NCI-H1930 (cell line): ENCODE data around the gene TMEM119.
"Not testable (repeated sequence)": the region's sequence is repeated elsewhere in the genome, so short reads cannot be mapped to it uniquely, and the experiment has no call there.

ENCODE experiments used
- DNase-seq, 2 experiments: peaks; one replicate each; lab custom pipeline; 2025; lab: John Stamatoyannopoulos, UW

Gene TMEM119

GRCh38 chr12:108582978-108583770 lies 14.7 kb downstream of the TMEM119 start:
- no peak for DNase-seq

- no peak for DNase-seq
These were observed 15.4 kb downstream of the TMEM119 start for GRCh38 chr12:108582509-108582908.

- DNase-seq, result no peak
These were observed 16.3 kb downstream of the TMEM119 start for GRCh38 chr12:108581311-108582227.

- no peak for DNase-seq
These were observed 17.4 kb downstream of the TMEM119 start for GRCh38 chr12:108580531-108580930.

GRCh38 chr12:108578813-108579212 lies 19.1 kb downstream of the TMEM119 start:
- DNase-seq, result no peak

GRCh38 chr12:108578264-108578663 lies 19.6 kb downstream of the TMEM119 start:
- no peak for DNase-seq

GRCh38 chr12:108577458-108577857 lies 20.4 kb downstream of the TMEM119 start:
- DNase-seq, result no peak

- DNase-seq, result no peak
These were observed 21.1 kb downstream of the TMEM119 start for GRCh38 chr12:108576660-108577234.

GRCh38 chr12:108575199-108575912 lies 22.5 kb downstream of the TMEM119 start:
- DNase-seq, result no peak

- DNase-seq, result not testable (repeated sequence)
These were observed 23.6 kb downstream of the TMEM119 start for GRCh38 chr12:108574276-108574675.

GRCh38 chr12:108573317-108573716 lies 24.6 kb downstream of the TMEM119 start:
- no peak for DNase-seq

- DNase-seq, result no peak
These were observed 25.6 kb downstream of the TMEM119 start for GRCh38 chr12:108572166-108572790.

GRCh38 chr12:108571609-108572165 lies 26.2 kb downstream of the TMEM119 start:
- no peak for DNase-seq

- DNase-seq, result no peak
These were observed 26.9 kb downstream of the TMEM119 start for GRCh38 chr12:108570743-108571608.

GRCh38 chr12:108568338-108569154 lies 29.3 kb downstream of the TMEM119 start:
- DNase-seq, result no peak

- no peak for DNase-seq
These were observed 30.2 kb downstream of the TMEM119 start for GRCh38 chr12:108567406-108568337.

GRCh38 chr12:108566452-108566851 lies 31.4 kb downstream of the TMEM119 start:
- no peak for DNase-seq

GRCh38 chr12:108565976-108566375 lies 31.9 kb downstream of the TMEM119 start:
- no peak for DNase-seq
